Left lung (tissue), 10 donors: ENCODE results near the gene SPATS2. TPM values are rescaled to one million over a fixed set of nuclear protein-coding genes. Genes with fewer than 3 reads are reported as not detected.

Experiments
- ATAC-seq: fragments of 200-7000 bp; cut with Tn5 transposase; one replicate; pipeline ENCODE4 v1.9.1; 2020; ENCODE audit warnings: moderate library complexity
- DNase-seq, 4 donors: peaks; one replicate each; pipeline ENCODE4 v3.0.0-alpha.2; 2013 to 2020
- H3K27ac ChIP-seq, 2 donors: fragments of 200-600 bp; sonication (generic) in 1 of 2; one replicate each; pipeline versions ENCODE4 v1.5.0 to v1.8.0; 2020 to 2021
- H3K27me3 ChIP-seq, 2 donors: fragments of 200-600 bp; sonication (generic) in 1 of 2; one replicate each; pipeline versions ENCODE4 v1.5.0 to v1.8.0; 2020 to 2021
- H3K36me3 ChIP-seq, 2 donors: fragments of 200-600 bp; sonication (generic) in 1 of 2; one replicate each; pipeline versions ENCODE4 v1.5.0 to v1.8.0; 2020 to 2021
- H3K4me1 ChIP-seq, 2 donors: fragments of 200-600 bp; one replicate each; pipeline ENCODE4 v1.8.0; 2021
- H3K4me3 ChIP-seq, 2 donors: fragments of 200-600 bp; sonication (generic) in 1 of 2; one replicate each; pipeline versions ENCODE4 v1.5.0 to v1.8.0; 2020 to 2021; ENCODE audit warnings: mild to moderate bottlenecking in 1 of 2
- H3K9me3 ChIP-seq, 2 donors: fragments of 200-600 bp; sonication (generic) in 1 of 2; one replicate each; pipeline versions ENCODE4 v1.5.0 to v1.8.0; 2020 to 2021
- CTCF ChIP-seq, 2 donors: fragments of 200-600 bp; sonication (generic) in 1 of 2; IDR thresholded peaks; one replicate each; pipeline versions ENCODE4 v1.5.0 to v1.8.0; 2021; ENCODE audit warnings: antibody characterized with exemption in 2 of 2
- intact Hi-C, 2 donors: fragments of 100-400 bp; cut with DNase I; formaldehyde crosslinking; loops; one replicate each; pipeline versions ENCODE4 v1.11.2 to v1.14.2; 2022
- polyA plus RNA-seq, 6 donors: library from polyadenylated mRNA; unstranded; fragments of 120-200 nt; gene quantifications; one replicate each; pipeline ENCODE4 v1.2.1, GENCODE V29; 2013; ENCODE audit not compliant: insufficient read length in 6 of 6
- total RNA-seq, 2 donors: library from RNA; stranded (reverse); fragmentation: NEBNext Ultra II Directional; extraction: Animal tissue kit (Norgen Biotek cat#: 25700); gene quantifications; one replicate each; pipeline ENCODE4 v1.2.1, GENCODE V29; 2021
- donor health status: DM: no; HTN: yes; CAD: no.
- donor health status: DM: no; HTN: no; CAD: no.

Gene SPATS2
- total and polyA plus RNA-seq, 8 donors: 14.6 to 77.0 (median 67.7) TPM

- TF ChIP-seq CTCF (IDR thresholded peaks at IDR 0.05): no peak
- intact Hi-C loops: no loop called here
- Histone ChIP-seq H3K9me3 (no peaks in the 10 kb centered on the region), H3K36me3 (peaks cover 0 to 19% of the 10 kb centered on the region in 2 donors), H3K27ac (no peak overlapping the region), H3K27me3 (peaks cover 17 to 52% of the 10 kb centered on the region in 2 donors), H3K4me3 (no peak overlapping the region), H3K4me1 (peaks cover 8 to 15% of the 10 kb centered on the region in 2 donors)
- no peak for ATAC-seq
- DNase-seq: no peak
Measured at GRCh38 chr12:49552425-49552824, 185.2 kb downstream of the SPATS2 start.

- Histone ChIP-seq H3K4me3 (no peak overlapping the region), H3K4me1 (peaks cover 8 to 15% of the 10 kb centered on the region in 2 donors), H3K9me3 (no peaks in the 10 kb centered on the region), H3K27me3 (peaks cover 17 to 48% of the 10 kb centered on the region in 2 donors), H3K27ac (no peak overlapping the region), H3K36me3 (peaks cover 0 to 24% of the 10 kb centered on the region in 2 donors)
- DNase-seq: no peak
- no peak for TF ChIP-seq CTCF (IDR thresholded peaks at IDR 0.05)
- intact Hi-C loops: no loop called here
- no peak for ATAC-seq
Measured at GRCh38 chr12:49552899-49553298, 185.6 kb downstream of the SPATS2 start.

GRCh38 chr12:49553512-49554088 lies 186.3 kb downstream of the SPATS2 start:
- no peak overlapping the region for H3K27ac ChIP-seq
- H3K4me3 ChIP-seq: no peak overlapping the region
- peaks cover 12 to 41% of the 10 kb centered on the region in 2 donors for H3K27me3 ChIP-seq
- intact Hi-C loops: no loop called here
- no peak for TF ChIP-seq CTCF (IDR thresholded peaks at IDR 0.05)
- no peak for DNase-seq
- peak; percentile 21 for ATAC-seq
- H3K9me3 ChIP-seq: no peaks in the 10 kb centered on the region
- peaks cover 8 to 11% of the 10 kb centered on the region in 2 donors for H3K4me1 ChIP-seq
- peaks cover 0 to 31% of the 10 kb centered on the region in 2 donors for H3K36me3 ChIP-seq

- no peak overlapping the region for H3K27ac ChIP-seq
- H3K27me3 ChIP-seq: peaks cover 7 to 34% of the 10 kb centered on the region in 2 donors
- no peak overlapping the region for H3K4me3 ChIP-seq
- TF ChIP-seq CTCF (IDR thresholded peaks at IDR 0.05): no peak
- peaks cover 2 to 4% of the 10 kb centered on the region in 2 donors for H3K4me1 ChIP-seq
- intact Hi-C loops: no loop called here
- H3K36me3 ChIP-seq: peaks cover 0 to 38% of the 10 kb centered on the region in 2 donors
- H3K9me3 ChIP-seq: no peaks in the 10 kb centered on the region
- peak in 1 of 4 donors; percentile 74 for DNase-seq
- ATAC-seq: no peak
Measured at GRCh38 chr12:49554266-49554665, 187.0 kb downstream of the SPATS2 start.

- Histone ChIP-seq H3K27ac (no peak overlapping the region), H3K9me3 (no peaks in the 10 kb centered on the region), H3K4me1 (no peaks in the 10 kb centered on the region), H3K4me3 (no peak overlapping the region), H3K27me3 (peaks cover 0 to 19% of the 10 kb centered on the region in 2 donors), H3K36me3 (peaks cover 0 to 53% of the 10 kb centered on the region in 2 donors)
- DNase-seq (peak in 1 of 4 donors; percentile 60), ATAC-seq (no peak)
- TF ChIP-seq CTCF (IDR thresholded peaks at IDR 0.05): no peak
- intact Hi-C loops: no loop called here
Measured at GRCh38 chr12:49555631-49556390, 188.5 kb downstream of the SPATS2 start.
